H1 (cell line): ENCODE results near the gene KLHL18. TPM values are rescaled to one million over a fixed set of nuclear protein-coding genes. Genes with fewer than 3 reads are reported as not detected.

Experiments used
- ASH2L ChIP-seq: fragments of 200-600, 300-600 bp; sonication (generic); IDR thresholded peaks from one replicate; pipeline ENCODE4 v1.7.1; 2017; ENCODE audit warnings: low read length
- CBX5 ChIP-seq: fragments of 300-800, 300-1000 bp; sonication (generic); IDR thresholded peaks from 2 replicates; pipeline ENCODE4 v1.7.1; 2016; ENCODE audit warnings: antibody characterized with exemption, low read length, low read depth
- HDAC2 ChIP-seq, 2 experiments: fragments of 300-600 bp in 1 of 2; sonication (generic) in 1 of 2; IDR thresholded peaks; 2 replicates each; pipeline ENCODE4 v1.6.1; 2011 to 2012; ENCODE audit warnings: low read depth in 2 of 2, low read length in 2 of 2, mild to moderate bottlenecking in 2 of 2, moderate library complexity in 2 of 2, borderline replicate concordance in 1 of 2, inconsistent platforms in 1 of 2
- KDM4A ChIP-seq: IDR thresholded peaks from one replicate; pipeline ENCODE4 v1.7.1; 2012; ENCODE audit warnings: low read depth, mild to moderate bottlenecking, moderate library complexity, low read length, inconsistent platforms; ENCODE audit not compliant: severe bottlenecking
- SIRT6 ChIP-seq: IDR thresholded peaks from one replicate; pipeline ENCODE4 v1.7.1; 2012; ENCODE audit warnings: low read length, inconsistent platforms
- SRF ChIP-seq: IDR thresholded peaks from 2 replicates; pipeline ENCODE4 v1.6.1; 2011; ENCODE audit warnings: mild to moderate bottlenecking, low read depth, low read length, moderate library complexity
- polyA plus RNA-seq, 7 experiments: library from polyadenylated mRNA; depleted of rRNA in 3 of 7; stranded (reverse) in 5 of 7; unstranded in 2 of 7; fragments of >200 nt in 5 of 7; fragments of 200-250 nt in 2 of 7; gene quantifications; 1 replicate in 5 of 7; 2 replicates in 1 of 7; 4 replicates in 1 of 7; pipeline versions ENCODE4 v1.2.1 to v1.2.3, GENCODE V29; 2011 to 2013; ENCODE audit warnings: missing spikeins in 2 of 7, mixed read lengths in 2 of 7
- total RNA-seq: library from RNA; stranded (reverse); fragmentation: NEBNext Ultra II Directional; extraction: Animal tissue kit (Norgen Biotek cat#: 25700); gene quantifications from 2 replicates; pipeline ENCODE4 v1.2.1, GENCODE V29; 2021

Gene KLHL18
- total and polyA plus RNA-seq, 2 of the 8 experiments (the other 6 are each of a cell fraction or from before 2014, with no cell fraction given): 19.9 to 31.7 TPM

DNA sequence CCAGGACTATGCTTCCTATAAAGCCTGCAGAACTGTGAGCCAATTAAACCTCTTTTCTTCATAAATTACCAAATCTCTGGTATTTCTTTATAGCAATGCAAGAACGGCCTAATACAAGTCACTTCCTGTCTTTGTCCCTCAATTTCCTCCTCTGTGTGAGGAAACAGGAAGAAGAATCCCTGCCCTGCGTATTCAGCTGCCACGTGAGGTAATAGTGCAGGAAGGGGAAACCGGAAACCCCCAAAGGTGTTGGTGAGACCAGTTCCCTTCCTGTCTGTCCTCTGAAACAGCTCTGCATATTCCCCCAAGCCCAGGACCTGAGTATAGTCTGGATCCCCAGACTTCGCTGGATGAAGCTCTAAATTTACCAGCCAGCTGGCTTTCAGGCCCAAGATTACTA is 80.0 kb downstream of the KLHL18 start (continued):
- TF ChIP-seq SIRT6 (no peak), ASH2L (no peak), KDM4A (no peak), CBX5 (no peak), HDAC2 (IDR thresholded peaks at IDR 0.05; ENCODE audit: borderline replicate concordance in 1 of 2, low read depth in 2 of 2, low read length in 2 of 2) (no peak), SRF (no peak)
